DMS153 treated with DMSO at 0.1 percent for 48 hours (cell line): ENCODE results near the gene CLDN1.

Experiments used
- DNase-seq: peaks from one replicate; lab custom pipeline; 2025; ENCODE audit not compliant: unreplicated experiment; lab: John Stamatoyannopoulos, UW

The CLDN1 gene

DNA sequence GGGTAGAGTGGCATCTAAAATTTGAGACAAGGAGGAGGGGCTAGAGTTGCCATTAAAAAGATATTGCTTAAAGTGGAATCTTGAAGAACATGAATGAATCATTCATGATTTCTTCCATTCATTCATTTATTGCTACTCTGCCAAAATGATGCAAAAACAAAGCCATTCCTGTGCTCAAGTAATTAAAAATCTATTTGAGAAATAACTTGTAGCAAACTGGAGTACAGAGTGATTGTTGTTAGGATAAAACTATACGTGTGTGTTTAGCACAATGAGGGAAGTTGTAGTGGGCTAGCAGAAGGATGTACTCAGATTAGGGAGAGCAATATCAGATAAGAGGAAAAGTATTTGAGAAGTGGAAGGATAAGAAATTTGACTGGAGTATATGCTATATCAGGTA, 11.7 kb upstream of the CLDN1 start:
- no peak for DNase-seq

DNA sequence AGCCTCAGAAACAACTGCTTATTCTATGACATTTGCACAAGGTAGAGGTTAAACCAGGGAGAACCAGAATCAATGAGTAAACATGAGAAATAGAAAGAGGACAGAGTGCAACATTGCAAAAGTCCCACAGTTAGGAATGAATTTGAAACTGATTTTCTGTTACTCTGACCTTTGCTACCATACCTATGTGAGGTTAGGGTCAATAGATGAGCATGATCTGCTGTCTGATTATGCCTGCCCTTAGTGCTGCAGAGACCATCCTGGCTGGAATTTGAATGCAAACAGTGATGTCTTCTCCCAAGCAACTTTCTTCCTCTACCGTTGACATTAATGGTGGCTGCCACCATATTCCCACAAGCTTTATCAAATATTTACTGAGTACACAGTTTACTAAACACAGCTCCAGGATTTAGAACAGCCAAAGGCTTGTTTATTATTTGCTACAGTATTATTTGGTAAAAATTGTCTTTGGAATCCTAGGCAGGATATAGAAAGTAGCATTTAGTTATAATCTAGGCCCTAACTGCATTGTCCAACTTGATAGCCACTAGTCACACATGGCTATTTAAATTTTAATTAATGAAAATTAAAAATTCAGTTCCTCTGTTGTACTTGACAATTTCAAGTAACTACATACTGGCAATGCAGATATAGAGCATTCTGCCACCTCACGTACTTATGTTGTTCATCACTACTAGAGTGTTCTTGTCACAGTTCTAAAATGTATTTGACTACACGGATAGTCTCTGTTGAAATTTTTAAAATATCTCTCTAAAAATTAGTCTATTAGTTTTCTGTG, 8.9 kb upstream of the CLDN1 start:
- DNase-seq = no peak

DNA sequence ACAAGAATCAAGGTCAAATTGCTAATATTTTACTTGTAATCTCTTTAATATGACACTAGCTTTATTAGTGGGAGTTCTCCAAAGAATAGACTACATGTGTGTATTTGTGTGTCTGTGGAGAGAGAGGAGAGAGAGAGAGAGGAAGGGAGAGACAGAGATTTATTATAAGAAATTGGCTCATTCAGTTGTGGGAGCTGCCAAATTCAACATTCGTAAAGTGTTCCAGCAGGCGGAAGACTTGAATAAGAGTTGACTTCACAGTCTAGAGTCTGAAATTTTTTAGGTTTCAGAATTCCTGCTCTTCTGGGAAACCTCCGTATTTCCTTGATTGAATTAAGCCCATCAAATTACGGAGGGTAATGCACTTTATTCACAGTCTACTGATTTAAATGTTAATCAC, 4.7 kb upstream of the CLDN1 start:
- DNase-seq = no peak

DNA sequence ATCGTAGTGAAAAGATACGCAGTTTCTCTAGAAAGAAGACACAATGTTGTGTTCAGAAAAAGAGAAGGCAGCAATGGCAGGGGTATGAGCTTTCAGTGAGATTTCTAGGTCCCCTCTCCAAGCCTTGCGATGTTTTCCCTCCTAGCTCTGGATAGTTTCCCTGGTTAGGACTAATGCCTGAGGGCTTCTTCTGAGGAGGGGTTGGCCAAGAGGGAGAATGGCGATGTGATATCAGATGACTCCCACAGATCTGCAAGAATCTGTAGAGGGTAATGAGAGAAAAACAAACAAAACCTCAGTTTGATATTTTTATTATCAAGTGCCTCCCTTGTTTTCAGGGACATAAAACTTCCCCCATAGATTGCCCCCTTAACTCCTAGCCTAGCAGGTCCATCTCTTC, 4.1 kb upstream of the CLDN1 start:
- DNase-seq = no peak

DNA sequence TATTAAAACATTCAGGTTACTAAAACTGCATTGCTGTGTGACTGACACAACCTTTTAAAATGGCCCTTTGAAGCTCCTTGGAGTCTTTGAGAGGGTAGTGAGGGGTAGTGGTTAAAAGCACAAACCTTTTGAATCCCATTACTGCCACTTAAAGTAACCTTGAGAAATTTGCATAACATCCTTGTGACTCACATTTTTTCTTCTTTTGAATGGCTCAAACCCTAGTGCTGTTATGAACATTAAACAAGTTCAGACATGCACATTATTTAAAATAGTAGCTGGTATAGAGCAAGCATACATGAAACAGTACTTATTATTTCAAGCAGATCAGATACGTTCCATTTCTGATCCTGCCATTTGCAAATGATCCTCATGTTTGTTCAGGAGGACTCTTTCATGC, 3.7 kb upstream of the CLDN1 start:
- DNase-seq = no peak

DNA sequence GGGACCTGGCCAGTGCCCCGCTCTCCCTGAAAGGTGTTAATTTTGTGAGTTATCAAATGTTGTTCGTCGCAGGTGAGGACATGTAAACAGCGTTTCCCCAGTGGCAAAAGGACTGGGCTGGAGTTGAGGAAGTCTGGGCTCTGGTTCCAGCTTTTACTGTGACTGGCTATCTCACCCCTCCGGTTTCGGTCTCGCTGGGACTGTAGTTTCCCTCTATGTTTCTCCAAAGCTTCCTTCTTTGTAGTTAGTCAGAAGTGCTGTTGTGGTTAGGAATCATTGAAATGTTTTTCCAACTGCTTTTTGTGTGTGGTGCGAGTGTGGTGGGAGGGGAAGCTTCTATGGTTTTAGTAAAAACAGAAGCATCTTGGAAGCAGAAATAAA, 990 bp upstream of the CLDN1 start:
- DNase-seq = no peak

DNA sequence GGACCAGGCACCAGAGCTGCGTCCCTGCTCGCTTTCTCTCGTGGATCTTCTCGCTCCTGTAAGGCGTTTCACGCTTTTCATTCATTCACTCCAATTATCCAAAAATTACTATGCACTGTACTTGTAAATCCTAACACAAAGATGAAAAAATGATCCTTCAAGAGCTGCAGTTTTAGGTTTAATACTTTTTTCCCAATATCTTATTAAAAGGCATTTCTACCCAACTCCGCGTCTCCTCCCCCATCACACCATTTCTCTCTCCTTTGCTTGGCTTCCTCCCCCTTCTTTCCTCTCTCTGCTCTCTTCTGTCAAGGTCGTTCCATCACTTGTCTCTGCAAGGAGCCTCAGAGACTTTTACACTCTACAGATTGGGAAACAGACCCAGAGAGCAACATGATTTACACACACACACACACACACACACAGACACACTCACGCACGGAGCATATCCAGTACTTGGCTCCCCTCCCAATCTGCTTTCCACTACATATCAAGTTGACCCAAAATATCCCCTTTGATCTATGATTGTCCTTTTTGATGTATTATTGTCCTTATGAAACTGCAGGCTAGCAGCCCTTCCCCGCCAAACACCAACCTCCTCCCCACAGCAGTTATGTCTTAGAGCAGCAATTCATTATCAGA, 479 bp upstream of the CLDN1 start:
- DNase-seq = no peak

DNA sequence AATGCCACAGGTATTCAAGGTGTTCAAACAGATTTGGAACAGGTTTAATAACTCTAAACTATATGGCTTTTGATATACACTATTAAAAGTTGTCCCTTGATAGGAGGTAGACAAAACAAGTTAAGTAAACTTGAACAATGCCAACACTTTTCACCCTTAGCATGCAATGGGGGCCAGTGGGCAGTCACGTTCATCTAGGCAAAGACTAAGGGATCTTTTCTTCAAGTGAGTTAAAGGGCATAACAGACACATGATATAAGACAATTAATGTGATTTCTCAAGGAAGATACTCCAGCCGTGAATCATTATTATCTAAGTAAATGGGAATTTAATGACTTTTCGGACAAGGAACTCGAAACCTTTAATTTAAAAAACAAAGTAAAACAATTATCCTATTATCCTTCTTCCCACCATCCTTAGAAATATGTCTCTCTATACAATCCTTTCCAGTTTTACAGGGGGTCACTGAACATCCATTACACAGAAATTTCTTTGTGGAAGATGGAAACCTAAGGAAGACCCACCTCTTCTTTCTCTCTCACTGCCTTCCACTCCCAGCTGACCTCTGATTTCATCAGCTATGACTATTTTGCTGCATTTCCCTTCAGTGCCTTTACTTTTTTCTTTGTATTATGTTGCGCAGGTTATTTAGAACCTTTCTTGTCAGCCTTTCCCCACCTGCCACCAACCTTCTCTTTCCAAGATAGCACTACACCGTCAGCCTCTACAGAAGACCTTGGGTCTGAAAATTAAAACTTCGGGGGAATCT, 1.5 kb downstream of the CLDN1 start:
- no peak for DNase-seq

DNA sequence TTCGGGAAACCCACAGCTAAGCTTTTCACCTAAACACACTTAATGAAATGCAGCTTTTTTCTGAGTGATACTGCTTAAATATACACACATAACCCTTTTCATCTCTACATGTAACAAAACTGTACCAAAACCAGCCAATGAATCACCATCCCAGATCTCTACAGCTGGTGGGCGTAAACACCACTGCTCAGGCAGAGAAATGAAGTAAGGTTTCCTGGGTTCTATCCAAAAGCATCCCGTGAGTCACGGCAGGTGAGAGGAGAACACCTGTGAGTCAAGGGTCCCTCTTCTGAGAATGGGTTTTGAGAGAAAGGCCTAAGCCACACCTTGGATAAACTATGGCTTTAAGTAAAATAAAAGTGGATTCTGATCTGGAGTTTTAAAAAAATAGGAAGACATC, 2.6 kb downstream of the CLDN1 start:
- DNase-seq = no peak

DNA sequence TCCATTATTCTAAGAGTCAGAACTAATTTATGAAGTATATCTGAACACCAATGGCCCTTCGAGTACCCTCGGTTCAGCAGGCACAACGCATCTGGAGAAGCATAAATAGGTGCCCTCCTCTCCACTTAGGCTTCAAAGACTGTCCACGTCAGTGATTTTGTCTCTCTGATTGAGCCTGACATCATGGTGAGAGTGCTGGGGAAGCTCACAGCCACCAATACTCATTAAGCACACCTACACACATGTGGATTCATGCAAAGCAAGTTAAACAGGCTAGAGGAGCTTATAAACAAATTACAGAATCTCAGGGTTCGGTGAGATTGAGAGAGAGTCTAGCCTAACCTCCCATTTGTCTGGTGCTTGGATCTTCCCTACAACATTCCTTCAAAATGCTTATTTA, 3.6 kb downstream of the CLDN1 start:
- DNase-seq = no peak

DNA sequence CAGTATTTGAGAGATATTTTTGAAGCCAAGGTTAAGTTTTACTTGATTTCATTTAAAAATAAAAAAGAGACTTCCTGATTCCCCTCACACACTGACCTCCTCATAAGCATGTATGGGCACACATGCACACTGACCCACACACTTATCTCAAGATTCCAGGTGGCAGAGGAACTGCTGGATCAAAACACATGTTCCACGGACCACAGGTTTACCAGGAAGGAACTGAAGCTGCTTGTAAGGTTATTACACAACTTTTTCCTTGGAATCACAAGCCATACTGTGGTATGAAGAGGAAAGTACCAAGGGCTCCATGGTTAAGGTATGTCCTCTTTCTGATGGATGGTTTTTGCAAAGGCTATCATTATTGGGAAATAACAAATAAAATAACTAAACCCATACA, 7.5 kb downstream of the CLDN1 start:
- DNase-seq = no peak

DNA sequence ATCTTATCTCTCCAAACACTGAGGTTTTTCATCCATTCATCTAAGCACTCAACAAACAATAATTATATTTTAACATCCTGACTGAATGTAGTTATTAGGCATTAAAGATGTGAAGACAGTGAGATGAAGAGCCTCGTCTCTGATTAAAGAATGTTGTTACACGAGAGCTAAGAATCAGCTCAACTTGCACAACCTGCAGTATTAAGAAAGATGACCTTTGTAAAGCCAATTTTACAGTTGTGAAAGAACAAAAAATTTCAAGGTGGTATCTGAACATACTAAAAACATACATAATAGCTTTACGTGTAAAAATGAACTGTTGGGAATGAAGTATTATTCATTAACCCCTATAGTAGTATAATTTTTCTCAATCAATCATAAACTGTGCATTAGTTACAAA, 12.8 kb downstream of the CLDN1 start:
- DNase-seq = no peak

DNA sequence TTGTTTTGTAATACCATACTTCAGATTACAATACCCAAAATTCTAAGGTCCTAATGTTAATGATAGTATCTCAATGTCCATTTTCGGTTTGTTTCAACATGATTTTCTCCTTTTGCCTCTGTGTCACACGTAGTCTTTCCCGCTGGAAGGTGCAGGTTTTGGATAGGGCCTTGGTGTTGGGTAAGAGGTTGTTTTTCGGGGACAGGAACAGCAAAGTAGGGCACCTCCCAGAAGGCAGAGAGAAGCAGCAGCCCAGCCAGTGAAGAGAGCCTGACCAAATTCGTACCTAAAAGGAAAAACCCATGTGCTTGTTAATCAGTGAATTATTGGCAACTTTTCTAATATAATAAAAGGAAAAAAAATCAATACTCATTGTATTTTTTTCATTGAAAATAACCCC, 14.1 kb downstream of the CLDN1 start:
- DNase-seq = no peak

DNA sequence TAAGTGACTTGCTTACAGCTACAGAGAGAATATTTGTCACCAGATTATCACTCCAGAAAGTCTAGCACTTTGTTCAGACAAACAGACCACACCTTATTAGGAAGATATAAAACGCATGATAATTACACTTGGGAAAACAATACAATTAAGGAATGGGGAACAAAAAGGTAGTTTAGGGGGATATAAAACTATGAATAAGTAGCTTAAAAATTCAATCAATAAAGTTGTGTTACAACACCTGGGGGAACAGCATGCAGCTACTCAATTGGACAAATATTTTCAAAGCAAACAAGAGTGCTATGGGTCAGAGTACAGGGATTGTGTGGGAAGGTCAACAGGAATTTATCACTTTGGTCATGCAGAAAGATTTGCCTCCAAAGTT, 15.1 kb downstream of the CLDN1 start:
- no peak for DNase-seq

DNA sequence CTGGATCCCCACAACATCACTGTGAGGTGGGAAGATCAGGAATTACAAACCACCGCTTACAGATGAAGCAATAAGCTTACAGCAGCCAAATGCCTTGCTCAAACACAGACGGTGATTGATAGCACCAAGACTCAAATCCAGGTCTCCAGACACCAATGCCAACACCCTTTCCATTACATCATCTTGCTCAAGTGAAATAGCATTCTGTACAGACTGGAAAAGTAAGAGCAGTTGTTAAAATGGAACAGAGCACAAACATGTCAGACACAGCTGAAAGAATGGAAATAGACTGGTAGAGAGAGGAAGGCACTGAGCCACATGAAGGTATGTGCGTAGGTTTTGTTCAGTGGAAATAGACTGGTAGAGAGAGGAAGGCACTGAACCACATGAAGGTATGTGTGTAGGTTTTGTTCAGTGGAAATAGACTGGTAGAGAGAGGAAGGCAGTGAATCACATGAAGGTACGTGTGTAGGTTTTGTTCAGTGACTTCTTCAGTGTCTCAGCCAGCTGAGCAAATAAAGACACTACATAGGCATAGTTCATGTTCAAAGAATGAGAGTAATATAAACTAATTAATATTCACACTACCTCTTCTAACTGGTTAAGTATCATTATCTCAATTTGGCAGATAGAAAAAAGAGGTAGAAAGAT, 15.6 kb downstream of the CLDN1 start:
- DNase-seq = no peak

DNA sequence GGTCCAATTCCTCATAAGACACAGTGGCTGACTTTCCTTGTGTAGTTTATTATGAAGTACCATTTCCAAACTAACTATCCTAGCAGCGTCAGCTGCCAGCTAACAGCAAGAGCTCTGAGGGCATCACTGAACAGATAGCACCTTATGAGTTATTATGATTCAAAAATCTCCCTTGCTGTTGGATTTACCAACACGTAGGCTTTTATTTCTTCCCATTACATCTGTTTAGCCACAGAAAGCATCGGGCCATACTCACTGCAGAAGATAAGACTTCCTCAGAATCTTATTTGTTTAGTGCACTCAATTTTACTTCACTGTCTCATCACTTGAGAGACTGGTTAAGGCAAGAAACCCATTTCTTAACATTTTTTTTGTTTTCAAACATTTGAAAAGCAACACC, 16.2 kb downstream of the CLDN1 start:
- DNase-seq = no peak

DNA sequence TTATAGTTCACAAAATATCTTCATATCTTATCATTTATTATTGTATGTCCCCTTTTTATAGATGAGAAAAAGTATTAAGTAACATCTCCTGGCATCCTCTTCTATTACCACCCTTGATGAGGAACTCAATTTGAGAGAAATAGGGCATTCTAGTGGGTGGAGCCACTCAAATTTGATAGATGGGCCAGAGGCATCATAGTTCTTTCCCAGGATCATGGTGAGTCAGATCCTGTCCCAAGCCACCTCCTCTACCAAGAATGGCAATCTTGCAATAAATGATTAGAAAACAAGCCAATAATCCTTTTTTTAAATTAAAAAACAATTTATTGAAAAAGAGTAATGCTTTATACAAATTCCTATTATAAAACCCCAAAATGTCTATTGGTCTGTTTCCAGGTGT, 16.8 kb downstream of the CLDN1 start:
- no peak for DNase-seq

DNA sequence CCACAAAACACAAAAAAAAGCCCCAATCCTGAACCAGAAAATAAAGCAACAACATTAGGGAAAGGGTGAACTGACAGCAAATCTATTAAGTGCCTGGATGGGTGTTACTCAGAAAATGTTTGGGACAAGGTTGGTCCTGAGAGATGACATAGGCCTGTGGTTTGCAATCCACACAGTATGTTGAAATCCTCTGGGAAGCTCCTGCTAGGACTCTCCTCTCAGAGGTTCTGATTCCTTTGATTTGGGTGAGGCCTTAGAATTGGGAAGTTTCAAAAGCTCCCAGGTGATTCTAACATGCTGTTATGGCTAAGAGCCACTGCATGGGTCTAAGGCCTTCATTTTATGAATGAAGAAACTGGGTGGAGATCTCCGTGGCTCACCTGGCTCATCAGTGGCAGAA, 18.4 kb downstream of the CLDN1 start:
- DNase-seq = no peak

DNA sequence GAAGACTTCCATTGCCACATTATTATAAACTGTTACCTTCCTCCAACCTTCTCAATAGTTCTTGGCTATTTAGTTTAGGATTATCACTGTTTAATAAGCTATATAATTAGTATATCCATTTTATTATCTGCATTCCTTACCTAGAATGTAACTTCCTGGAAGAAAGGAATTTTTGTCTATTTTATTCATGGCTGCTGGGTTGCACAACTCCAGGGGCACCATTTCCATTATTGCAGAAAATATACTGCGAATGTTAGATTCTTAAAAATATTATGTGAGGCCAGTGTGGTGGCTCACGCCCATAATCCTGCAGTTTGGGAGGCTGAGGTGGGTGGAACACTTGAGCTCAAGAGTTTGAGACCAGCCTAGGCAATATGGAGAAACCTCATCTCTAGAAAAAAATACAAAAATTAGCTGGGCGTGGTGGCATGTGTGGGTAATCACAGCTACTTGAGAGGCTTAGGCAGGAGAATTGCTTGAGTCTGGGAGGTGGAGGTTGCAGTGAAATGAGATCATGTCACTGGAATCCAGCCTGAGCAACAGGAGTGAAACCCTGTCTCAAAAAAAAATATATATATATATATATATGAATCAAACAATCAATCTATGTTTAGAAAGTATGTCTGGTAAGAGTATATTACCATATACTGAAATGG, 19.9 kb downstream of the CLDN1 start:
- no peak for DNase-seq

DNA sequence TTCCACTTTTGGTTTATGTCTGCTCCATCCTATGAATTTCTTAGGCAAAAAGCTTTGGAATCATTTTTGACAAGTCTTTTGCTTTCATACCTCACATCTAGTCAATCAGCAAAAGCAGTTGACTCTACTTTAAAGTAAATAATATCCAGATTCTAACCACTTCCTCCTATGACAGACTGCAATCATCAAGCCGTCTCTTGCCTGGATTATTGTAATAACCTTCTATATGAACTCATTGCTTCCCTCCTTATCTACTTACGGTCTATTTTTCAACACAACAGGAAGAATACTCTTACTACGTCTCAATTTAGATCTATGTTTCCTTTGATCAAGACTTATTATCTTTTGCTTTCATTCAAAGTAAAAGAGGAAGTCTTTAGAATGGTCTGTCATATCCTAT, 20.7 kb downstream of the CLDN1 start:
- no peak for DNase-seq

DNA sequence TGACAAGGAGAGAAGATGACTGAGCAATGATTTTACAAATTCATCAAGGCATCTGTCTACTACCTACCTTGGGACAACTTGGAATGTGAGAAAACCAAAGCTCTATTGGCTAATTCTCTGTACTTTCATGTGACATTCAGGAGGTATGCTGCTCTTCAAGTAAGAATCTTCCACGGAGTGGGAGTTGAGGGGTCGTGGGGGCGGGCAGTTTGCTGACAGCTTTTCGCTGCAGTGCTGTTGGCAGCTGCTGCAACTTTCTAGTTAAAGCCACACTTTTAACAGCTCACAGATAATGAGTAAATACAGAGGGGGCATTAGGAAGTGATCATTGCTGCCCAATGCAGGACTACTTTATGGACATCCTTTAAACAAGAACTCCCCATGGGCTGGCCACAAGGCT, 22.3 kb downstream of the CLDN1 start:
- DNase-seq = no peak
